GM19351 (cell line): ENCODE results near the gene TMEM37.
A peak's percentile ranks its signal among the peaks of the same experiment; 100 is the strongest.

Source experiments
- ATAC-seq: cut with Tn5 transposase; IDR thresholded peaks from one replicate; pipeline ENCODE4 v1.9.1; 2021; ENCODE audit warnings: mild to moderate bottlenecking, moderate library complexity; ENCODE audit not compliant: unreplicated experiment

Gene TMEM37

DNA sequence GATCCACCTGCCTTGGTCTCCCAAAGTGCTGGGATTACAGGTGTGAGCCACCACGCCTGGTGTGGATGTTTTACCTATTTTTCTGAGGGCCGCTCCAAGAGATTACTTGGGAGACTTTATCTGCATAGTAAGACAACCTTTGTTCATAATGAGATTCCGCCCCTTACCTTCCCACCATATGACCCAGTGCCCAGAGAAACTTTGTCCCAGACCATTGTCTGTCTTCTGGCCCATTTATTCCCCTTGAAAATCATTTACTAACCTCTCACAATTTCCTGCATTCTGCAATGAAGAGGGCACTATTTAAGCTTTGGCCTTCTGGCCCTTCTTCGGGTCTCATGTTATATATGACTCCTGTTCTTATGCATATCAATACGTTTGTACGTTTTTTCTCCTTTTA lies 13.7 kb upstream of the TMEM37 start:
- no peak for ATAC-seq

DNA sequence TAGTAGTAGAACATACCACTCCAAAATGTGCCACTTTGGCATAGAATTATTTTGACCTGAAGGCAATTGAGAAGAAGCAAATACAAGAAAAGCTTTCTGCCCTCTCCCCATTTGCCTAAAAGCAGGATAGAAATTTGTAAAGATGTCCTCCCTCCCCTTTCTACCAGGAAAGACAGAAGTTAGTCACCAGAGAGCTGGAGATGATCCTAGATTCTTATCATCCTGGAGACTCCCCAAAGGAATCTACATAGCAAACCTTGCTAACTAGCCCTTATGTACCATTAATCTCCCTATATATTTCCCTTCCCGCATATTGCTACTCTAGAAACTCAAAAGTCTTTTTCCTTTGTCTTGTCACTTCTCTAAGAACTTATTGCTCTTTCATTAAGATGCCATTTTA lies 12.6 kb upstream of the TMEM37 start:
- ATAC-seq, result no peak

- no peak for ATAC-seq
Measured at GRCh38 chr2:119419803-119420508, 11.7 kb upstream of the TMEM37 start.

- ATAC-seq, result no peak
Measured at GRCh38 chr2:119421304-119421703, 10.3 kb upstream of the TMEM37 start.

- no peak for ATAC-seq
Measured at GRCh38 chr2:119421741-119422140, 9.9 kb upstream of the TMEM37 start.

DNA sequence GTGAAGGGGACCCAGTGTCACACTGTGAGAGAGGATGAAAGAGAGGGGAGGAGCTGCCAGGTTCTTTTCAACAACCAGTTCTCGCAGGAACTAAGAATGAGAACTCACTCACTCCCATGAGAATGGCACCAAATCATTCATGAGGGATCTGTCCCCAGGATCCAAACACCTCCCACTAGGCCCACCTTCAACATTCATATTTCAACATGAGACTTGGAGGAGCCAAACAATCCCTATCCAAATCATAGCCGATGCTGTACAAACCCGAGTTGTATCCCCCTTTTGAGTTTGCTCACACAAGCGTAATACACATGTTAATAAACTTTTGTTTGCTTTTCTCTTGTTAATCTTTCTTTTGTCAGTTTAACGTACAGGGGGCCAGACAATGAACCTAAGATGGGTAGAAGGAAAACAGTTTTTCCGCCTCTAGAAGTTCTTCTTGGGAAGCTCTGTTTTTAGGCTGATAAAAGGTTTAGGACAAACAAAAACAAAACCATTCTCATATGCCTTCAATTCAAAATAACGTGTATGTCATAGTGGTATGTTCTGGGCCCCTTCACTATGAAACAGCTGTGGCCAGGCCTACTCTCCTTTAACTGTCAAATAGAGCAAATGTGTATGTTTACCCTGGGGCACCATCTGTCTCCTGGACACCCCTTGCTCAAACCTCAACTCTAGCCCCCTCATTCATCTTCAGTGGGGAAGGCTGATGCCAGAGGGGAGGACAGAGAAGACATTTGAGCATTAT lies 9.1 kb upstream of the TMEM37 start:
- no peak for ATAC-seq

DNA sequence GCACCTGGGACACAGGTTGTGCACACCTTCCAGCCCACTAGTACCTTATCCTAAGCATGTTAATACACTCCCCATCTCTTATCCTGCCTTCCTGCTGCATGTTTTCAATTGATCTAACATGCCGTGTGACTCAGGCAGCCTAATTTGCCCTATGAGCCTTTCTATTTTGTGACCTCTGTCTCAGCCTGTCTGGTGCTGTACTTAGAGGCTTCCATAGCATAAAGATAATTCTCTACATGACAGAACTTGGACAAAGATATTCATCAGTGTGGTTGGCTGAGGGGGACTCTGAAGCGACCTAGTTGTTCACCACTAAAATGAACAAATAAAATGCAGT lies 8.6 kb upstream of the TMEM37 start:
- ATAC-seq, result no peak

- ATAC-seq, result no peak
Measured at GRCh38 chr2:119423811-119424210, 7.8 kb upstream of the TMEM37 start.

DNA sequence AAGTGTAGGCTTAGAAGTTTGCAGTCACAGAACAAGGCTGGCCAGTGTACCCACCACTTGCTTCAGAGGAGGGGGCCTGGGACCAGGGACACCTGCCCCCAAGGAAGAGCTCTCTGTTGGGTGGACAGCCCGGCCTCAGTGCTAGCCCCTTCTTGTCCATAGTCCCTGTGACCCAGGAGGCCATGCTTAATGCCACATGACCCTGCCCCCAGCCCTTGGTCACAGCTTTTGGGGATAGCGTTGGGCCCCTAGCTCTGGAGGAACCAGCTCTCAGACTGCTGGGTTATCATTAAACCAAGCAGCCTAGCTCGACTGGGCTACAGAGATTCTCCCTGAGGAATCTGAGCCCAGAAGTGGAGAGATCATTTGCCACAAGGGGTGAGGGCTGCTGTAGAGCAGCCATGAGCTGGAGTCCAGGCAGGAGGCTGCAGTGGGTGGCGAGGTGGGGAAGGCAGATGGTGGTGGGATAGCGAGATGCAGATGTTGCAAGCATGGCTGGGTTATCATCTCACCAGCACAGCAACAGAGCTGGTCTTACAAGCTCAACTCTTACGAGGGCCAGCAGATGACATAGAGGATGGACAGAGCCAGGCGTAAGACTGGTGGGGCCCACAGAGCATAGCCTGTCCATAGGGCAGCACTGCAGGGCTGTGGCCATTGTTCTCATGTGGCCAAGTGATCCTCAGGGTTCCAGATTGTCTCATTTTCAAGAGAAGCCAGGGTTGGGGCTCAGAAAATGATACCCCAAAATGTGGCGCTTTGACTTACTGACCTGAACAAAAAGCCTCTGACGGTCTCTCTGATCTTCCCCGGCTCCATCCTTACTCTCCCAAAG lies 7.2 kb upstream of the TMEM37 start:
- ATAC-seq, result no peak

GRCh38 chr2:119425119-119425405 lies 6.6 kb upstream of the TMEM37 start:
- ATAC-seq, result no peak

DNA sequence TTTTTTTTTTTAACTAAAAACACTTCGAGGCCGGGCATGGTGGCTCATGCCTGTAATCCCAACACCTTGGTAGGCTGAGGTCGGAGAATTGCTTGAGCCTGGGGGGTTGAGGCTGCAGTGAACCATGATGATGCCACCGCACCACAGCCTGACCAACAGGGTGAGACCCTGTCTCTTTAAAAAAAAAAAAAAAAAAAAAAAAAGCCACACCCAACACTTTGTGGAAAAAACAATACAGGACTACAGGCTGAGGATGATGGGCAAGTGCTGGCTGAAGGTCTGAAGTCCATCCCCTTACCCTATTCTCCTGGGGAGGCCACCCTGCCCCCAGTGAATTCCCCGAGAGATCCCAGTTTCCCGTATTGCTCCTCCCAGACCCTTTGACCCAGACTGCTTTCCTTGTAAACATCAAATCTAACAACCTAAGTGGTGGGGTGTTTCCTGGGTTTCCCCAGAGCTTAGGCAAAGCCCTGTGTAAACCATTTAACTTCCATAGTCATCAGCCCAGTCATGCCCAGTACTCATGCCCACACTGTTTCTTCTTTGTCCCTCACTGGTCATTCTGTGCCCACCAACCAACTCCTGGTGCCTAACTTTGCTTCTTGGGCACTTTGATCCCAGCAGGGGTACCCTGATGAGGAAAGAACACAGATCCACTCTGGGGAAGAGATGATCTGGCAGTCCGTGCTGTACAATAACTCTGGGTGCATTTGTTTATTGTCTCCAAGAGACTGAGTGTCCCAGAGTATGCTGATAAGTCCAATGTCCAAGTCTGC lies 5.8 kb upstream of the TMEM37 start:
- no peak for ATAC-seq

DNA sequence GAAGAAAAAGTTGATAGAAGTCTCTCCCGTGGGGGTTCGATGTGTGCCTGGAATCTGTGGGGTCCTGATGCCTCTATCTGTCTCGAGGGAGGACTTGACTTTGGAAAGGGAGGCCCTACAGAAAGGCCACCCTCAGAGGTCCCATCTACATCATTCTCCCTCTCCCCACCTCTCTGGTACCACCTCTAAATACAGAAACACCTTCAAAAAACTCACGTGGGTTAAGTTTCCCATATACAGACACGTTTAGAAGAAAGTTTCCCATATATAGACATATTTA lies 5.3 kb upstream of the TMEM37 start:
- ATAC-seq, result no peak

GRCh38 chr2:119426801-119427395 lies 4.8 kb upstream of the TMEM37 start:
- ATAC-seq, result no peak

DNA sequence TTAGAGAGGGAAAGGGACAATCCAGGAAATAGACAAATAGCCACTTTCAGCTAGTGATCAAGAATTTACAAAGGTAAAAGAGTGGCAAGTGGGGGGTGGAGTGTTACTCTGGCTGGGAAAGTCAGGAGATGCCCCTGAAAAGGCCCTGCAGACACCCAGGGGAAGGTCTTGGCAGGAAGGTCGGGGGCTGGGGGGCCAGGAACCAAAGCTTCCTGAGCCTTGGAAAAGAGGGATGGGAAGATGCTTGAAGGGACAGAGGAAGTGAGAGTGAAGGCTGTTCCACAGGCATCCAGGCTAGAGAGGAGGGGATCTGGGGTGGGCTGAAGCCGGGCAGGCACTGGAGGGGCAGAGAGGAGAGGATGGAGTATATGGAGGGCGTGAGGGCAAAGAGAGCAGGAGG lies 3.9 kb upstream of the TMEM37 start:
- ATAC-seq, result no peak

GRCh38 chr2:119428488-119429224 lies 3.0 kb upstream of the TMEM37 start:
- no peak for ATAC-seq

GRCh38 chr2:119429225-119429981 lies 2.3 kb upstream of the TMEM37 start:
- peak; percentile 20 for ATAC-seq

- no peak for ATAC-seq
Measured at GRCh38 chr2:119430023-119430498, 1.6 kb upstream of the TMEM37 start.

- peak; percentile 2 for ATAC-seq
Measured at GRCh38 chr2:119431976-119432850, 559 bp downstream of the TMEM37 start.
